ENCODE data around the gene PDLIM5.

The PDLIM5 gene

GRCh38 chr4:94711635-94712034 is 259.9 kb downstream of the PDLIM5 start:
- no peak overlapping the region for H3K4me3 ChIP-seq (ENCODE audit: severe bottlenecking)
- no peaks in the 10 kb centered on the region for H3K9me3 ChIP-seq (ENCODE audit: severe bottlenecking)
- no peak overlapping the region for H3K27ac ChIP-seq (ENCODE audit: poor library complexity, severe bottlenecking)
- no peak for TF ChIP-seq CTCF (IDR thresholded peaks at IDR 0.05; ENCODE audit: poor library complexity, severe bottlenecking)
- H3K27me3 ChIP-seq (ENCODE audit: insufficient read depth, poor library complexity, severe bottlenecking): no peaks in the 10 kb centered on the region
- DNase-seq (ENCODE audit: low spot score) (no peak), ATAC-seq (ENCODE audit: low read depth) (no peak)
- no peaks in the 10 kb centered on the region for H3K36me3 ChIP-seq (ENCODE audit: low read depth)
- H3K4me1 ChIP-seq (ENCODE audit: insufficient read depth, poor library complexity, severe bottlenecking): no peaks in the 10 kb centered on the region

DNA sequence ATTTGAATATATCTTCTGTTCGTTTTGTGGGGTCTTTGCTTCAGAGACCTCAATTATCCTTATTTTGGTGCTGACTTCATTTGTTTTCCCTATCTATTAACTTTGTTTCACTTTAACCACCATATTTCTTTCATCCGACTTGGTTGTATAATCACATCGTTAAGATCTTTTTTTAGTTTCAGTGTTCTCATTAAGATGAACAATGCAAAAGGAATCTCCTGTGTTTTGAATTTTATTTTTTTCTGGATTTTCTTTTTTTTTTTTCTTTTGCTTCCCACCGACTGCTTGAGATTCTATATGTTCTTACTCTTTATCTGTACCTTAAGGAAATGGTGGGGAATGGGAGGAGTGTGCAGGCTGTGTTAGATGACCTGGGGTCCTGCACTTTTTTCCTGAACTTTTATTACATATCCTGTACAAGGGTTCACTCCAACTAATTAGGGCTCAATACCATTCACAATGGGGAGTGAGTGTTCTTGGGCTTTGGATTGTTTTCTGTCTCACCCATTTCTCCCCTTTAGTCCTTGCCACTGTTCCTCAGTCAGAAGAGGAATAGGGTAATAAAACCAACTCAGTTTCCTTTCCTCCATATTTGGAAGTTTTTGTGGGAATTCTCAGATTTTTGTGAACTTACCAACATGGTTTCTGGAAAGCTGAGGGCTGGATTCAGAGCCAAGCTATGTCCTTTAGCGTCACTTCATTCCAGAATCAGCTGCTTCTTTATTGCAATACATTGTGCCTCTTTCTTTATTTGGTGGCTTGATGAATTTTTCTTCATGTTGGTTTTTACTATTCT is 262.8 kb downstream of the PDLIM5 start:
- no peaks in the 10 kb centered on the region for H3K27me3 ChIP-seq (ENCODE audit: insufficient read depth, poor library complexity, severe bottlenecking)
- H3K4me3 ChIP-seq (ENCODE audit: severe bottlenecking): no peak overlapping the region
- TF ChIP-seq CTCF (IDR thresholded peaks at IDR 0.05; ENCODE audit: poor library complexity, severe bottlenecking): no peak
- H3K4me1 ChIP-seq (ENCODE audit: insufficient read depth, poor library complexity, severe bottlenecking): no peaks in the 10 kb centered on the region
- DNase-seq (ENCODE audit: low spot score) (no peak), ATAC-seq (ENCODE audit: low read depth) (no peak)
- H3K27ac ChIP-seq (ENCODE audit: poor library complexity, severe bottlenecking): no peak overlapping the region
- H3K9me3 ChIP-seq (ENCODE audit: severe bottlenecking): no peaks in the 10 kb centered on the region
- H3K36me3 ChIP-seq (ENCODE audit: low read depth): no peaks in the 10 kb centered on the region

DNA sequence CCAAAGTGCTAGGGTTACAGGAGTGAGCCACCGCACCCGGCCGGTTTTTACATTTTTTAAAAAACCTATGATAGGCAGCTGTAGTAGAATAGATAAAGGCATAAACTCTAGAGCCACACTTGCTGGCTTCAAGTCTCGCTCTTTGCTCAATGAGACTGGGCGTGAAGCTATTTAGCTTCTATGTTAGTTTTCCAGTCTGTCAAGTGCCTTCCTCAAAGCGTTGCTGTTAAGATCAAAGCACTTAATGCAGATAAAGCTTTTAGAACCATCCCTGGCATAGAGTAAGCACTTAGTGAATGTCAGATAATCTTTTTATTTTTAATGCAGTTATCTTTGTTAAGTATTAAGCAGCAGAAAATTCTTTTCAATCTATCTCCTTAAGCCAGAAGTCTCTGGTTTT is 264.0 kb downstream of the PDLIM5 start:
- Histone ChIP-seq H3K27me3 (ENCODE audit: insufficient read depth, poor library complexity, severe bottlenecking) (no peaks in the 10 kb centered on the region), H3K27ac (ENCODE audit: poor library complexity, severe bottlenecking) (no peak overlapping the region), H3K4me1 (ENCODE audit: insufficient read depth, poor library complexity, severe bottlenecking) (no peaks in the 10 kb centered on the region), H3K9me3 (ENCODE audit: severe bottlenecking) (no peaks in the 10 kb centered on the region), H3K4me3 (ENCODE audit: severe bottlenecking) (no peak overlapping the region), H3K36me3 (ENCODE audit: low read depth) (no peaks in the 10 kb centered on the region)
- DNase-seq (ENCODE audit: low spot score): no peak
- TF ChIP-seq CTCF (IDR thresholded peaks at IDR 0.05; ENCODE audit: poor library complexity, severe bottlenecking): no peak
- no peak for ATAC-seq (ENCODE audit: low read depth)
